H9 (cell line): ENCODE data around the gene PER2. TPM values are rescaled to one million over a fixed set of nuclear protein-coding genes. Genes with fewer than 3 reads are reported as not detected.
A peak's percentile ranks its signal among the peaks of the same experiment; 100 is the strongest.

Experiments used
- DNase-seq: peaks from one replicate; pipeline ENCODE4 v3.0.0-alpha.2; 2017
- H2AFZ ChIP-seq: one replicate; pipeline ENCODE4 v1.6.1; 2013; ENCODE audit warnings: mild to moderate bottlenecking, low read length, control low read depth, moderate library complexity
- H2AK5ac ChIP-seq: 2 replicates; pipeline ENCODE4 v1.6.1; 2013; ENCODE audit warnings: low read length, control low read depth, mixed read lengths; ENCODE audit not compliant: insufficient read length
- H2BK120ac ChIP-seq: one replicate; pipeline ENCODE4 v1.6.1; 2013; ENCODE audit warnings: low read depth, mild to moderate bottlenecking, low read length, control low read depth, inconsistent platforms; ENCODE audit not compliant: poor library complexity, severe bottlenecking
- H2BK12ac ChIP-seq: 2 replicates; pipeline ENCODE4 v1.6.1; 2013; ENCODE audit warnings: low read length, control low read depth, mixed read lengths, low read depth; ENCODE audit not compliant: insufficient read length
- H2BK15ac ChIP-seq: 2 replicates; pipeline ENCODE4 v1.6.1; 2013; ENCODE audit warnings: low read depth, low read length, control low read depth
- H2BK20ac ChIP-seq: one replicate; pipeline ENCODE4 v1.6.1; 2013; ENCODE audit warnings: low read depth, mild to moderate bottlenecking, low read length, control low read depth, inconsistent platforms; ENCODE audit not compliant: poor library complexity, severe bottlenecking
- H2BK5ac ChIP-seq: 2 replicates; pipeline ENCODE4 v1.6.1; 2013; ENCODE audit warnings: low read length, control low read depth, mixed read lengths; ENCODE audit not compliant: insufficient read length
- H3K14ac ChIP-seq: 2 replicates; pipeline ENCODE4 v1.6.1; 2013; ENCODE audit warnings: low read length, control low read depth; ENCODE audit not compliant: insufficient read depth
- H3K18ac ChIP-seq: 2 replicates; pipeline ENCODE4 v1.6.1; 2013; ENCODE audit warnings: low read depth, mild to moderate bottlenecking, mixed read lengths, low read length, control low read depth; ENCODE audit not compliant: insufficient read length
- H3K23ac ChIP-seq: 2 replicates; pipeline ENCODE4 v1.6.1; 2013; ENCODE audit warnings: low read length, control low read depth, mixed read lengths, low read depth; ENCODE audit not compliant: insufficient read length
- H3K23me2 ChIP-seq: 2 replicates; pipeline ENCODE4 v1.6.1; 2013; ENCODE audit warnings: low read depth, mild to moderate bottlenecking, mixed read lengths, low read length, control low read depth; ENCODE audit not compliant: insufficient read length, poor library complexity, severe bottlenecking
- H3K27ac ChIP-seq: 2 replicates; pipeline ENCODE4 v1.5.1; 2013; ENCODE audit warnings: low read length, control low read depth, mixed read lengths, low read depth; ENCODE audit not compliant: insufficient read length
- H3K27me3 ChIP-seq: 2 replicates; pipeline ENCODE4 v1.6.1; 2013; ENCODE audit warnings: low read length, control low read depth, inconsistent platforms; ENCODE audit not compliant: insufficient read depth
- H3K4ac ChIP-seq: 2 replicates; pipeline ENCODE4 v1.6.1; 2013; ENCODE audit warnings: low read depth, mild to moderate bottlenecking, control low read depth, inconsistent platforms, low read length, moderate library complexity
- H3K4me1 ChIP-seq: 2 replicates; pipeline ENCODE4 v1.6.1; 2013; ENCODE audit warnings: low read length, control low read depth, inconsistent platforms; ENCODE audit not compliant: insufficient read depth
- H3K4me2 ChIP-seq: 2 replicates; pipeline ENCODE4 v1.6.1; 2013; ENCODE audit warnings: low read length, control low read depth, mixed read lengths; ENCODE audit not compliant: insufficient read length, insufficient read depth
- H3K56ac ChIP-seq: 2 replicates; pipeline ENCODE4 v1.6.1; 2013; ENCODE audit warnings: low read depth, mild to moderate bottlenecking, mixed read lengths, low read length, control low read depth; ENCODE audit not compliant: insufficient read length
- H3K79me1 ChIP-seq: 2 replicates; pipeline ENCODE4 v1.6.1; 2013; ENCODE audit warnings: low read depth, mild to moderate bottlenecking, moderate library complexity, low read length, control low read depth, inconsistent platforms; ENCODE audit not compliant: insufficient read depth, poor library complexity, severe bottlenecking
- H3K79me2 ChIP-seq: 2 replicates; pipeline ENCODE4 v1.6.1; 2013; ENCODE audit warnings: low read length, control low read depth, inconsistent platforms; ENCODE audit not compliant: insufficient read depth
- H3K9ac ChIP-seq: 2 replicates; pipeline ENCODE4 v1.6.1; 2013; ENCODE audit warnings: low read length, control low read depth, mixed read lengths; ENCODE audit not compliant: insufficient read length; ENCODE audit errors: extremely low read depth
- H3K9me3 ChIP-seq: one replicate; pipeline ENCODE4 v1.6.1; 2013; ENCODE audit warnings: low read depth, low read length, inconsistent platforms; ENCODE audit not compliant: control insufficient read depth
- H3T11ph ChIP-seq: one replicate; pipeline ENCODE4 v1.6.1; 2013; ENCODE audit warnings: mild to moderate bottlenecking, low read length, control low read depth, inconsistent platforms
- H4K20me1 ChIP-seq: one replicate; pipeline ENCODE4 v1.6.1; 2013; ENCODE audit not compliant: control insufficient read depth, insufficient read length, insufficient read depth
- H4K5ac ChIP-seq: 2 replicates; pipeline ENCODE4 v1.6.1; 2013; ENCODE audit warnings: low read depth, mild to moderate bottlenecking, mixed read lengths, low read length, control low read depth; ENCODE audit not compliant: insufficient read length
- H4K8ac ChIP-seq: replicated peaks from 2 replicates; pipeline ENCODE4 v1.6.1; 2013; ENCODE audit warnings: low read length, control low read depth, mixed read lengths, low read depth; ENCODE audit not compliant: insufficient read length
- H4K91ac ChIP-seq: 2 replicates; pipeline ENCODE4 v1.6.1; 2013; ENCODE audit warnings: low read depth, mild to moderate bottlenecking, moderate library complexity, mixed read lengths, low read length, control low read depth; ENCODE audit not compliant: insufficient read length
- H3K27ac Mint-ChIP-seq, 3 experiments: 2 replicates in 2 of 3; 3 replicates in 1 of 3; pipeline ENCODE4 v1.8.0; 2020 to 2021; ENCODE audit warnings: mixed read lengths in 3 of 3, mild to moderate bottlenecking in 1 of 3, moderate library complexity in 1 of 3
- H3K27me3 Mint-ChIP-seq: 2 replicates; pipeline ENCODE4 v1.8.0; 2021; ENCODE audit warnings: low read depth, mild to moderate bottlenecking, moderate library complexity, mixed read lengths
- H3K36me3 Mint-ChIP-seq, 3 experiments: 2 replicates in 2 of 3; 3 replicates in 1 of 3; pipeline ENCODE4 v1.8.0; 2020 to 2021; ENCODE audit warnings: low read depth in 3 of 3, mixed read lengths in 3 of 3; ENCODE audit not compliant: insufficient read depth in 1 of 3
- H3K4me1 Mint-ChIP-seq, 2 experiments: 2 replicates each; pipeline ENCODE4 v1.8.0; 2020; ENCODE audit warnings: mixed read lengths in 2 of 2
- H3K4me3 Mint-ChIP-seq, 2 experiments: 2 replicates in 1 of 2; 3 replicates in 1 of 2; pipeline ENCODE4 v1.8.0; 2020 to 2021; ENCODE audit warnings: mild to moderate bottlenecking in 2 of 2, mixed read lengths in 2 of 2, moderate library complexity in 1 of 2
- H3K9me3 Mint-ChIP-seq, 2 experiments: 2 replicates in 1 of 2; 3 replicates in 1 of 2; pipeline ENCODE4 v1.8.0; 2020; ENCODE audit warnings: mild to moderate bottlenecking in 2 of 2, mixed read lengths in 2 of 2, moderate library complexity in 1 of 2
- WGBS: extraction: QIAGEN DNeasy Blood & Tissue Kit; methylation state at CpG from one replicate; pipeline ENCODE4 v1.1.7; 2013; ENCODE audit warnings: missing lambda C conversion rate, low lambda C conversion rate, mixed read lengths; ENCODE audit not compliant: insufficient read length; ENCODE audit errors: extremely low coverage; 5-methylcytosine and 5-hydroxymethylcytosine counted together
- total RNA-seq: library from RNA; stranded (reverse); gene quantifications from 2 replicates; pipeline ENCODE4 v1.2.1, GENCODE V29; 2021
- TF ChIP-seq, protein P1 (sequence below): fragments of 200-600 bp; sonication (generic); conservative IDR thresholded peaks from 3 replicates; pipeline ENCODE4 v1.8.0; 2021; ENCODE audit warnings: antibody characterized with exemption, mild to moderate bottlenecking

Gene PER2
- total RNA-seq, 1 experiment from 2014 or later, result 12.9 TPM

DNA sequence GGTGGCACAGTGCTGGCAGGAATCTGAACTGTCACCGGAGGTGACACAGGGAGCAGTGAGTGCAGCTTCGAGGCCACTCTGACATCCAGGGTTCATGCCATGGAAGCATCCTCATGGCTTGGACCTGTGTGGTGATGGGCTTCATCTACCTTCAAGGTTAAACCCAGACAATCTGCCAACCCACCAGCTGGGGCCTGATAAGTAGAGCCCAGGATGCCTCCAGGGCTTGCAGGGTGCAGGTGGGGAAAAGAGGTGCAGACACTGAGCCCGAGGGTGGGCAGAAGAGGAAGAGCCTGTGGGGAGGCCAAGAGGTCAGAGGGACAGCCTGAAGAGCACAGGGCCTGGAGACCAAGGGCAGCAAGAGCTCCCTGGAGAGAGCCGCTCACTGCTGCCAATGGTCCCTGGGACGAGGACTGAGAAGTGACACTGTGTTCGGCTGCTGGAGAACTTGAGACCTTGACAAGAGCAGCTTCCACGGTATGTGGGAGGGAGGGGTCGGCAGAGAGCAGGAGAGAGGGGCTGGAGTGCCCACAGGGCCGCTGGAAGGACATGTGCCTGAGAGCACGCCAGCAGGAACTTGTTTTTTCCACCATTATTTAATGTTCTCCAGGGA lies 40.5 kb downstream of the PER2 start:
- H3K18ac ChIP-seq, result no peak overlapping the region
- no peak overlapping the region for H2BK12ac ChIP-seq
- H2AK5ac ChIP-seq, result no peak overlapping the region
- no peak overlapping the region for H2BK15ac ChIP-seq
- H3K9ac ChIP-seq, result no peak overlapping the region
- no peak overlapping the region for H3K23ac ChIP-seq
- Mint-ChIP-seq H3K27me3 (peaks cover 2% of the 10 kb centered on the region; the same call in 1 of the 2 replicates), H3K4me3 (no peak overlapping the region), H3K9me3 (no peaks in the 10 kb centered on the region), H3K4me1 (peaks cover 4 to 7% of the 10 kb centered on the region in 2 experiments), H3K36me3 (peaks cover 11 to 35% (median 14%) of the 10 kb centered on the region in 3 experiments), H3K27ac (peak overlapping the region; percentile 39 to 87 (median 40); a peak in 2 of 7 replicates)
- no peaks in the 10 kb centered on the region for H3K79me2 ChIP-seq
- H3K27ac ChIP-seq, result no peak overlapping the region
- no peak overlapping the region for H3K4me2 ChIP-seq
- H3K27me3 ChIP-seq, result no peaks in the 10 kb centered on the region
- H2BK20ac ChIP-seq, result no peak overlapping the region
- H3K4me1 ChIP-seq, result no peaks in the 10 kb centered on the region
- H3K14ac ChIP-seq, result no peak overlapping the region
- no peak overlapping the region for H4K5ac ChIP-seq
- H4K91ac ChIP-seq, result no peak overlapping the region
- no peak overlapping the region for H3K56ac ChIP-seq
- H3K23me2 ChIP-seq, result no peaks in the 10 kb centered on the region
- no peaks in the 10 kb centered on the region for H3K9me3 ChIP-seq
- H4K8ac ChIP-seq, result no peak overlapping the region
- no peaks in the 10 kb centered on the region for H3K79me1 ChIP-seq
- H2AFZ ChIP-seq, result no peak overlapping the region
- H3T11ph ChIP-seq, result no peak overlapping the region
- no CpG with 5 or more reads among the region's 10 CpGs for WGBS
- TF ChIP-seq, protein P1, sequence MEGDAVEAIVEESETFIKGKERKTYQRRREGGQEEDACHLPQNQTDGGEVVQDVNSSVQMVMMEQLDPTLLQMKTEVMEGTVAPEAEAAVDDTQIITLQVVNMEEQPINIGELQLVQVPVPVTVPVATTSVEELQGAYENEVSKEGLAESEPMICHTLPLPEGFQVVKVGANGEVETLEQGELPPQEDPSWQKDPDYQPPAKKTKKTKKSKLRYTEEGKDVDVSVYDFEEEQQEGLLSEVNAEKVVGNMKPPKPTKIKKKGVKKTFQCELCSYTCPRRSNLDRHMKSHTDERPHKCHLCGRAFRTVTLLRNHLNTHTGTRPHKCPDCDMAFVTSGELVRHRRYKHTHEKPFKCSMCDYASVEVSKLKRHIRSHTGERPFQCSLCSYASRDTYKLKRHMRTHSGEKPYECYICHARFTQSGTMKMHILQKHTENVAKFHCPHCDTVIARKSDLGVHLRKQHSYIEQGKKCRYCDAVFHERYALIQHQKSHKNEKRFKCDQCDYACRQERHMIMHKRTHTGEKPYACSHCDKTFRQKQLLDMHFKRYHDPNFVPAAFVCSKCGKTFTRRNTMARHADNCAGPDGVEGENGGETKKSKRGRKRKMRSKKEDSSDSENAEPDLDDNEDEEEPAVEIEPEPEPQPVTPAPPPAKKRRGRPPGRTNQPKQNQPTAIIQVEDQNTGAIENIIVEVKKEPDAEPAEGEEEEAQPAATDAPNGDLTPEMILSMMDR, result no peak
- no peak for DNase-seq
- no peak overlapping the region for H3K4ac ChIP-seq
- H4K20me1 ChIP-seq, result no peaks in the 10 kb centered on the region
- H2BK5ac ChIP-seq, result no peak overlapping the region
- H2BK120ac ChIP-seq, result no peak overlapping the region
